Endothelial cell of umbilical vein (primary cell): ENCODE data around the gene ARSJ. TPM values are rescaled to one million over a fixed set of nuclear protein-coding genes. Genes with fewer than 3 reads are reported as not detected.

Source experiments
- BruUV-seq: library from RNA; stranded (reverse); fragments of 400-500 nt; replicated peaks from 2 replicates; lab custom pipeline; 2021; lab: Mats Ljungman, UMichigan
- CTCF ChIA-PET: fragments of 300-600, 350-600 bp; sonication (Branson Sonifier 250); formaldehyde crosslinking; loops from one replicate; lab custom pipeline; 2021; ENCODE audit warnings: antibody characterized with exemption, inconsistent platforms; lab: Charles Lee
- POLR2A ChIA-PET: fragments of 300-600, 350-600 bp; sonication (Branson Sonifier 250); formaldehyde crosslinking; loops from one replicate; lab custom pipeline; 2021; ENCODE audit warnings: antibody characterized with exemption, inconsistent platforms; lab: Charles Lee
- DNase-seq: peaks from one replicate; pipeline ENCODE4 v3.0.0-alpha.2; 2011; ENCODE audit warnings: low read depth, low spot score
- FAIRE-seq: peaks from 2 replicates; lab custom pipeline; 2011; peaks lifted over from hg19 to GRCh38; lab: Jason Lieb, UNC
- H2AFZ ChIP-seq: 2 replicates; pipeline ENCODE4 v1.6.0; 2012; ENCODE audit warnings: low read depth, low read length, control low read depth, inconsistent platforms
- H3K27ac ChIP-seq: 2 replicates; pipeline ENCODE4 v1.5.1; 2011; ENCODE audit warnings: low read depth, mild to moderate bottlenecking, control low read depth, low read length, moderate library complexity; ENCODE audit not compliant: insufficient read depth
- H3K27me3 ChIP-seq, 2 experiments: 2 replicates each; pipeline versions ENCODE4 v1.6.0 to v1.6.1; 2011; ENCODE audit warnings: low read length in 2 of 2, mixed read lengths in 1 of 2; ENCODE audit not compliant: control insufficient read depth in 2 of 2, insufficient read depth in 2 of 2
- H3K36me3 ChIP-seq, 2 experiments: 2 replicates in 1 of 2; 3 replicates in 1 of 2; pipeline ENCODE4 v1.5.1; 2011; ENCODE audit warnings: low read length in 2 of 2, mild to moderate bottlenecking in 1 of 2, moderate library complexity in 1 of 2; ENCODE audit not compliant: control insufficient read depth in 2 of 2, insufficient read depth in 2 of 2; ENCODE audit errors: extremely low read depth in 1 of 2
- H3K4me1 ChIP-seq: 3 replicates; pipeline ENCODE4 v1.5.1; 2011; ENCODE audit warnings: mild to moderate bottlenecking, low read length; ENCODE audit not compliant: control insufficient read depth, insufficient read depth; ENCODE audit errors: extremely low read depth
- H3K4me2 ChIP-seq: 2 replicates; pipeline ENCODE4 v1.6.1; 2011; ENCODE audit warnings: low read length, control low read depth, mixed read lengths; ENCODE audit not compliant: insufficient read depth
- H3K4me3 ChIP-seq, 3 experiments: fragments of 200-600 bp in 1 of 3; sonication (generic), shearing (Covaris generic) in 1 of 3; replicated peaks in 1 of 3; 2 replicates each; pipeline ENCODE4 v1.5.1; 2011 to 2016; ENCODE audit warnings: control low read depth in 3 of 3, low read length in 3 of 3, mild to moderate bottlenecking in 2 of 3, inconsistent platforms in 1 of 3, low read depth in 1 of 3, moderate library complexity in 1 of 3; ENCODE audit not compliant: insufficient read depth in 1 of 3
- H3K79me2 ChIP-seq: 2 replicates; pipeline ENCODE4 v1.6.0; 2012; ENCODE audit warnings: low read length, inconsistent platforms; ENCODE audit not compliant: control insufficient read depth, insufficient read depth
- H3K9ac ChIP-seq: replicated peaks from 2 replicates; pipeline ENCODE3; 2011; ENCODE audit warnings: low read length, control low read depth; ENCODE audit not compliant: insufficient read depth; ENCODE audit errors: extremely low read depth
- H3K9me1 ChIP-seq: replicated peaks from 3 replicates; pipeline ENCODE4 v1.6.0; 2011; ENCODE audit warnings: mild to moderate bottlenecking, low read length; ENCODE audit not compliant: control insufficient read depth, insufficient read depth; ENCODE audit errors: extremely low read depth
- H3K9me3 ChIP-seq: replicated peaks from 2 replicates; pipeline ENCODE4 v1.5.1; 2012; ENCODE audit warnings: low read length, inconsistent platforms; ENCODE audit not compliant: control insufficient read depth, insufficient read depth
- H4K20me1 ChIP-seq: replicated peaks from 2 replicates; pipeline ENCODE3; 2011; ENCODE audit warnings: mild to moderate bottlenecking, low read length; ENCODE audit not compliant: control insufficient read depth, insufficient read depth; ENCODE audit errors: extremely low read depth
- CTCF ChIP-seq, 2 donors: IDR thresholded peaks; 1 replicate in 1 of 2; 2 replicates in 1 of 2; pipeline ENCODE4 v1.5.1; 2011; ENCODE audit warnings: low read length in 2 of 2, mild to moderate bottlenecking in 2 of 2, moderate library complexity in 2 of 2, control low read depth in 1 of 2, inconsistent platforms in 1 of 2, low read depth in 1 of 2; ENCODE audit not compliant: insufficient read depth in 1 of 2; ENCODE audit errors: extremely low read depth in 1 of 2
- EZH2 ChIP-seq: IDR thresholded peaks from 2 replicates; pipeline ENCODE4 v1.6.1; 2012; ENCODE audit warnings: borderline replicate concordance, low read depth, mild to moderate bottlenecking, moderate library complexity, low read length, inconsistent platforms; ENCODE audit not compliant: severe bottlenecking
- FOS ChIP-seq: IDR thresholded peaks from 2 replicates; pipeline ENCODE4 v1.6.1; 2011; ENCODE audit warnings: mild to moderate bottlenecking, low read length, moderate library complexity, borderline replicate concordance; ENCODE audit not compliant: insufficient read depth
- GATA2 ChIP-seq: IDR thresholded peaks from 2 replicates; pipeline ENCODE4 v1.7.0; 2011; ENCODE audit warnings: low read depth, mild to moderate bottlenecking, moderate library complexity, mixed read lengths, low read length; ENCODE audit not compliant: insufficient read length, insufficient read depth
- JUN ChIP-seq: IDR thresholded peaks from 2 replicates; pipeline ENCODE4 v1.6.1; 2011; ENCODE audit warnings: borderline replicate concordance, low read depth; ENCODE audit not compliant: insufficient read length, insufficient read depth
- MAX ChIP-seq: IDR thresholded peaks from 2 replicates; pipeline ENCODE4 v1.6.1; 2011; ENCODE audit not compliant: insufficient read depth, insufficient read length
- MYC ChIP-seq: IDR thresholded peaks from one replicate; pipeline ENCODE4 v1.6.1; 2011; ENCODE audit warnings: mild to moderate bottlenecking, low read depth, low read length
- POLR2A ChIP-seq: IDR thresholded peaks from 2 replicates; pipeline ENCODE4 v1.6.1; 2012; ENCODE audit warnings: low read depth, mild to moderate bottlenecking, control low read depth, low read length
- POLR2AphosphoS5 ChIP-seq: IDR thresholded peaks from 2 replicates; pipeline ENCODE4 v1.6.1; 2012; ENCODE audit warnings: low read depth, mild to moderate bottlenecking, control low read depth, low read length, moderate library complexity; ENCODE audit not compliant: insufficient read depth
- dilution Hi-C: fragments of 300-500 bp; cut with MboI; formaldehyde crosslinking; loops from one replicate; pipeline ENCODE4 v1.15.0; 2019; ENCODE audit warnings: low sequenced_read_pairs; ENCODE audit not compliant: extremely low pct_ligation_motif_present
- intact Hi-C: fragments of 100-400 bp; cut with micrococcal nuclease; formaldehyde crosslinking; loops from one replicate; pipeline ENCODE4 v1.10.0; 2022
- polyA plus RNA-seq, 4 experiments: library from polyadenylated mRNA; depleted of rRNA in 3 of 4; stranded (reverse) in 3 of 4; unstranded in 1 of 4; fragments of >200 nt; gene quantifications; 2 replicates each; pipeline versions ENCODE4 v1.2.1 to v1.2.3, GENCODE V29; 2011 to 2012; ENCODE audit warnings: missing spikeins in 1 of 4
- total RNA-seq: library from RNA; stranded (reverse); gene quantifications from 2 replicates; pipeline ENCODE4 v1.2.3, GENCODE V29; 2021

ARSJ gene
- total and polyA plus RNA-seq, 2 donors (not counting 3 experiments of a cell fraction or from before 2014, with no cell fraction given) = 21.9 to 50.0 TPM

GRCh38 chr4:113888006-113888405 is 91.4 kb downstream of the ARSJ start:
- no peak overlapping the region for H3K4me3 ChIP-seq
- H3K9me1 ChIP-seq = no peaks in the 10 kb centered on the region
- H3K9ac ChIP-seq = no peak overlapping the region
- no peak overlapping the region for H3K4me2 ChIP-seq
- H4K20me1 ChIP-seq = no peaks in the 10 kb centered on the region
- H3K27ac ChIP-seq = no peak overlapping the region
- H3K27me3 ChIP-seq = no peaks in the 10 kb centered on the region
- FAIRE-seq = no peak
- H2AFZ ChIP-seq = no peak overlapping the region
- intact Hi-C loops = no loop called here
- CTCF ChIA-PET = interaction anchor here (1.2 kb wide), 1 partner anchor 341 kb away, joined by 4 read pairs; no protein-coding TSS in a partner anchor
- TF ChIP-seq MYC (no peak), GATA2 (no peak), POLR2A (no peak), POLR2AphosphoS5 (no peak), JUN (no peak)
- BruUV-seq = no TSS peak
- dilution Hi-C loops = no loop called here
- H3K9me3 ChIP-seq = no peaks in the 10 kb centered on the region
- peaks cover 9% of the 10 kb centered on the region for H3K4me1 ChIP-seq
- POLR2A ChIA-PET = no interaction called here
- H3K36me3 ChIP-seq = no peaks in the 10 kb centered on the region
- DNase-seq = no peak
- H3K79me2 ChIP-seq = no peaks in the 10 kb centered on the region

- H2AFZ ChIP-seq = peak overlapping the region; percentile 10
- H3K27ac ChIP-seq = no peak overlapping the region
- H3K9me1 ChIP-seq = no peaks in the 10 kb centered on the region
- intact Hi-C loops (no loop called here), dilution Hi-C loops (no loop called here)
- POLR2A ChIA-PET = no interaction called here
- no peak overlapping the region for H3K4me2 ChIP-seq
- no peak overlapping the region for H3K4me3 ChIP-seq
- DNase-seq = peak; percentile 82
- H3K9ac ChIP-seq = no peak overlapping the region
- FAIRE-seq = no peak
- H3K4me1 ChIP-seq = peaks cover 19% of the 10 kb centered on the region
- no peaks in the 10 kb centered on the region for H3K9me3 ChIP-seq
- no peak for TF ChIP-seq FOS
- no peak for TF ChIP-seq EZH2
- TF ChIP-seq POLR2A = no peak
- TF ChIP-seq MYC = no peak
- no peak for TF ChIP-seq GATA2
- TF ChIP-seq MAX = no peak
- TF ChIP-seq CTCF (IDR thresholded peaks at IDR 0.05; ENCODE audit: extremely low read depth in 1 of 2, insufficient read depth in 1 of 2, low read depth in 1 of 2, low read length in 2 of 2) = no peak
- TF ChIP-seq POLR2AphosphoS5 = no peak
- no peak for TF ChIP-seq JUN
- no peaks in the 10 kb centered on the region for H4K20me1 ChIP-seq
- CTCF ChIA-PET = no interaction called here
- no peaks in the 10 kb centered on the region for H3K79me2 ChIP-seq
- BruUV-seq = no TSS peak
- no peaks in the 10 kb centered on the region for H3K27me3 ChIP-seq
- H3K36me3 ChIP-seq = no peaks in the 10 kb centered on the region
Observed at GRCh38 chr4:113885291-113885690, 94.2 kb downstream of the ARSJ start.
